C4-2B (cell line): Measurements from ENCODE around the gene NFATC3.

Experiments used
- ZFX ChIP-seq: fragments of 450-650 bp; IDR thresholded peaks from 2 replicates; pipeline ENCODE4 v1.6.1; 2017
- TF ChIP-seq, protein P1 (sequence below): fragments of 450-650 bp; conservative IDR thresholded peaks from 2 replicates; pipeline ENCODE4 v1.5.1; 2017; ENCODE audit warnings: mild to moderate bottlenecking

- TF ChIP-seq, protein P1, sequence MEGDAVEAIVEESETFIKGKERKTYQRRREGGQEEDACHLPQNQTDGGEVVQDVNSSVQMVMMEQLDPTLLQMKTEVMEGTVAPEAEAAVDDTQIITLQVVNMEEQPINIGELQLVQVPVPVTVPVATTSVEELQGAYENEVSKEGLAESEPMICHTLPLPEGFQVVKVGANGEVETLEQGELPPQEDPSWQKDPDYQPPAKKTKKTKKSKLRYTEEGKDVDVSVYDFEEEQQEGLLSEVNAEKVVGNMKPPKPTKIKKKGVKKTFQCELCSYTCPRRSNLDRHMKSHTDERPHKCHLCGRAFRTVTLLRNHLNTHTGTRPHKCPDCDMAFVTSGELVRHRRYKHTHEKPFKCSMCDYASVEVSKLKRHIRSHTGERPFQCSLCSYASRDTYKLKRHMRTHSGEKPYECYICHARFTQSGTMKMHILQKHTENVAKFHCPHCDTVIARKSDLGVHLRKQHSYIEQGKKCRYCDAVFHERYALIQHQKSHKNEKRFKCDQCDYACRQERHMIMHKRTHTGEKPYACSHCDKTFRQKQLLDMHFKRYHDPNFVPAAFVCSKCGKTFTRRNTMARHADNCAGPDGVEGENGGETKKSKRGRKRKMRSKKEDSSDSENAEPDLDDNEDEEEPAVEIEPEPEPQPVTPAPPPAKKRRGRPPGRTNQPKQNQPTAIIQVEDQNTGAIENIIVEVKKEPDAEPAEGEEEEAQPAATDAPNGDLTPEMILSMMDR: no peak
- TF ChIP-seq ZFX: no peak
Measured at GRCh38 chr16:68079376-68079625, 5.9 kb upstream of the NFATC3 start.
